ENCODE results near the gene TM4SF20.
"Not testable (repeated sequence)": the region's sequence is repeated elsewhere in the genome, so short reads cannot be mapped to it uniquely, and the experiment has no call there.

TM4SF20 gene

DNA sequence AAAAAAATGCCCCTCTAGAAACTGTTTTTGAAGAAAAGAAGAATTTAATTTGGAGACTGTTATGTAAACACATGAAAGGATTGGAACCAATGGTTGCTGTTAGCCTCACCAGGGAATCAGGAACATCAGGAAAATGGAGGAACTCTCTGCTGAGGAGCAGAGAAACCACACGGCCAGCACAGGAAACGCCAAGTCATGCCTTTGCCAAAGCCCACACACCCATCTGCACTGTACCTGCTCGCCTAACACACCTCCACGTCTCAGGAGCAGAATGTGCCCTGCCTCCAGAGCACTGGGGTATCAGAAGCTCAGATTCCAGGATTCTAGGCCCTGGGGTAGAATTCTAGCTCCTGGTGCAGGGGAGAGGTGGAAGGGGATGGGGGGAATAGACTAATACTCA, 18.5 kb upstream of the TM4SF20 start:
- H3K27me3 ChIP-seq (ENCODE audit: insufficient read depth, insufficient read length): no peaks in the 10 kb centered on the region
- no peak for DNase-seq (ENCODE audit: low read depth, low spot score)

GRCh38 chr2:227395556-227395955, 16.4 kb upstream of the TM4SF20 start:
- Histone ChIP-seq H3K4me3 (ENCODE audit: insufficient read length, low read depth) (no peak overlapping the region), H3K27me3 (ENCODE audit: insufficient read depth, insufficient read length) (no peaks in the 10 kb centered on the region), H3K36me3 (ENCODE audit: insufficient read depth, insufficient read length, low read length) (no peaks in the 10 kb centered on the region), H3K4me1 (ENCODE audit: insufficient read depth, insufficient read length) (no peaks in the 10 kb centered on the region), H3K9ac (ENCODE audit: insufficient read length, low read depth) (no peak overlapping the region), H3K9me3 (ENCODE audit: insufficient read depth, low read length) (no peaks in the 10 kb centered on the region)
- DNase-seq (ENCODE audit: low read depth, low spot score): no peak
- TF ChIP-seq SUZ12 (IDR thresholded peaks at IDR 0.05; ENCODE audit: extremely low read depth, insufficient read depth, insufficient read length) (no peak), ZNF274 (IDR thresholded peaks at IDR 0.05; ENCODE audit: low read depth, low read length) (no peak), YY1 (IDR thresholded peaks at IDR 0.05; ENCODE audit: insufficient read depth, insufficient read length) (no peak)

More for the DNA sequence above, 18.5 kb upstream of the TM4SF20 start:
- Histone ChIP-seq H3K36me3 (ENCODE audit: insufficient read depth, insufficient read length, low read length) (no peaks in the 10 kb centered on the region), H3K9me3 (ENCODE audit: insufficient read depth, low read length) (no peaks in the 10 kb centered on the region), H3K9ac (ENCODE audit: insufficient read length, low read depth) (no peak overlapping the region), H3K4me3 (ENCODE audit: insufficient read length, low read depth) (no peak overlapping the region), H3K4me1 (ENCODE audit: insufficient read depth, insufficient read length) (no peaks in the 10 kb centered on the region)
- TF ChIP-seq ZNF274 (IDR thresholded peaks at IDR 0.05; ENCODE audit: low read depth, low read length) (no peak), YY1 (IDR thresholded peaks at IDR 0.05; ENCODE audit: insufficient read depth, insufficient read length) (no peak), SUZ12 (IDR thresholded peaks at IDR 0.05; ENCODE audit: extremely low read depth, insufficient read depth, insufficient read length) (no peak)

DNA sequence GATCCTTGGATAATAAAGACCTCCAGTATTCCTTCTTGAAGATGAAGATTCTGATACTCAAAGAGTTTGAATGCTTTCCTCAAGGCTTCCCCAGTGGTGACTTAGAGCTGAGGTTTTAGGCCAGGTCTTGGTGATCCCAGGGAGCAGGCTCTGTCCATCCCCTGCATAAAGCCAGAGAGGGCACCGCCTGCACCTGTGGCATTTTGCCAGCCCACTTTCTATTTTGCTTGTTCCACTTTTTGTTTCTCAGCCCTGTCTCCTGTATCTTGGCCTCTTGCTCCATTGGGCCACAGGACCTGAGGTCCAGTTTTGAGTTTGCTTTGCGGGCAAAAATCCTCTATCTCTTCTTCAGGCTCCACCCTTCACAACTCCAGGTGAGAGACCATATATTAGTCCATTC, 15.3 kb upstream of the TM4SF20 start:
- Histone ChIP-seq H3K9me3 (ENCODE audit: insufficient read depth, low read length) (no peaks in the 10 kb centered on the region), H3K36me3 (ENCODE audit: insufficient read depth, insufficient read length, low read length) (no peaks in the 10 kb centered on the region), H3K27me3 (ENCODE audit: insufficient read depth, insufficient read length) (no peaks in the 10 kb centered on the region), H3K4me3 (ENCODE audit: insufficient read length, low read depth) (no peak overlapping the region), H3K4me1 (ENCODE audit: insufficient read depth, insufficient read length) (no peaks in the 10 kb centered on the region), H3K9ac (ENCODE audit: insufficient read length, low read depth) (no peak overlapping the region)
- TF ChIP-seq SUZ12 (IDR thresholded peaks at IDR 0.05; ENCODE audit: extremely low read depth, insufficient read depth, insufficient read length): no peak
- no peak for TF ChIP-seq ZNF274 (IDR thresholded peaks at IDR 0.05; ENCODE audit: low read depth, low read length)
- no peak for TF ChIP-seq YY1 (IDR thresholded peaks at IDR 0.05; ENCODE audit: insufficient read depth, insufficient read length)
- no peak for DNase-seq (ENCODE audit: low read depth, low spot score)

DNA sequence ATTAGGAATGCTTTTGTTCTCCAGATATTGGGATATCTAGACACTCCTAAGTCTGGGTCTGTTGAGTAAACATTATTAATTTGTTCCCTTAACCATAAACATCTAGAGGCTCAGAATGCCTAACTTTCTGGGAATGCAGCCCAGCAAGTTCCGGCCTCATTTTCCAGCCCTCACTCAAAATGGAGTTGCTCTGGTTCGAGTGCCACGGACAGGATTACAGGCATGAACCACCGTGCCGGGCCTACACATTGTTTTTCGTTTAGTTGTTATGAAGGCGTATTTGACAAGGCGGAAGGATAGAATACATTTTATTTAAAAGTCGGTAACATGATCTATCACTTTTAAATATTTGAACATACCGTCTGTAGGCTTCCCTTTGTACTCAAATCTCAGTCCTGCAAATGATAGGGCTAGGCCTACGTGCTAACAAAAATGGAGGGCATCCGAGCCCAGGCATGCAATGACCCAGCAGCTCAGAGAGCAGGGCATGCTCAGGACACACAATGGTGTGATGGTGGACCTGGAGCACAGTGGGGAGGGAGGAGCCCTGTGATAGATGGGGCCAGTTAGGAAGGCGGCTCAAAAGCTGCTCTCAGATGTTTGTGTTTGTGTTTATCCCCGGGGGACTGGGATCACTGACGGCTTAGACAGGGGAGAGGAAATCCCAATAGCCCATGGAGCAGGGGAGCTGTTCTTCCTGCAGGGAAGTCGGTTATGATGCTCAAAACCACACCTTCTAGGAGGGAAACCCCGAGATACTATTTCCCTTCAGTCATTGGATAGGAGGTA, 11.6 kb upstream of the TM4SF20 start:
- H3K27me3 ChIP-seq (ENCODE audit: insufficient read depth, insufficient read length): no peaks in the 10 kb centered on the region
- TF ChIP-seq YY1 (IDR thresholded peaks at IDR 0.05; ENCODE audit: insufficient read depth, insufficient read length) (no peak), ZNF274 (IDR thresholded peaks at IDR 0.05; ENCODE audit: low read depth, low read length) (no peak), SUZ12 (IDR thresholded peaks at IDR 0.05; ENCODE audit: extremely low read depth, insufficient read depth, insufficient read length) (no peak)
- no peak for DNase-seq (ENCODE audit: low read depth, low spot score)
- H3K4me3 ChIP-seq (ENCODE audit: insufficient read length, low read depth): no peak overlapping the region
- H3K4me1 ChIP-seq (ENCODE audit: insufficient read depth, insufficient read length): no peaks in the 10 kb centered on the region
- H3K36me3 ChIP-seq (ENCODE audit: insufficient read depth, insufficient read length, low read length): no peaks in the 10 kb centered on the region
- H3K9ac ChIP-seq (ENCODE audit: insufficient read length, low read depth): no peak overlapping the region
- no peaks in the 10 kb centered on the region for H3K9me3 ChIP-seq (ENCODE audit: insufficient read depth, low read length)

DNA sequence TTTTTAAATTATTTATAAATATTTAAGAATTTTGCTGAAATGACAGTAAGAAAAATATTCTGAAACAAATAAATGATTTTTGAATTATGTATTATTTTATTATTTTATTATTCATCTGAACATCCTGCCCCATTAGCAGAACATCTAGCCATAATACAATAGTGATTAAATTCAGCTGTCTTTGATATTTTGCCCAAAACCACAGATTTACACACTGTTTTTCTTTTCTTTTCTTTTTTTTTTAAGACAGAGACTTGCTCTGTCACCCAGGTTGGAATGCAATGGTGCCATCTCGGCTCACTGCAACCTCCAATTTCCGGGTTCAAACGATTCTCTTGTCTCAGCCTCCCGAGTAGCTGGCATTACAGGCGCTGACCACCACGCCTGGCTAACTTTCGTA, 10.6 kb upstream of the TM4SF20 start:
- Histone ChIP-seq H3K27me3 (ENCODE audit: insufficient read depth, insufficient read length) (no peaks in the 10 kb centered on the region), H3K4me1 (ENCODE audit: insufficient read depth, insufficient read length) (no peaks in the 10 kb centered on the region)

GRCh38 chr2:227389231-227389630, 10.1 kb upstream of the TM4SF20 start:
- no peak for DNase-seq (ENCODE audit: low read depth, low spot score)
- no peak overlapping the region for H3K4me3 ChIP-seq (ENCODE audit: insufficient read length, low read depth)
- H3K4me1 ChIP-seq (ENCODE audit: insufficient read depth, insufficient read length): no peaks in the 10 kb centered on the region
- no peak for TF ChIP-seq ZNF274 (IDR thresholded peaks at IDR 0.05; ENCODE audit: low read depth, low read length)
- TF ChIP-seq YY1 (IDR thresholded peaks at IDR 0.05; ENCODE audit: insufficient read depth, insufficient read length): no peak
- TF ChIP-seq SUZ12 (IDR thresholded peaks at IDR 0.05; ENCODE audit: extremely low read depth, insufficient read depth, insufficient read length): no peak
- H3K9ac ChIP-seq (ENCODE audit: insufficient read length, low read depth): no peak overlapping the region
- no peaks in the 10 kb centered on the region for H3K9me3 ChIP-seq (ENCODE audit: insufficient read depth, low read length)
- no peaks in the 10 kb centered on the region for H3K36me3 ChIP-seq (ENCODE audit: insufficient read depth, insufficient read length, low read length)
- H3K27me3 ChIP-seq (ENCODE audit: insufficient read depth, insufficient read length): no peaks in the 10 kb centered on the region

More for the DNA sequence above, 10.6 kb upstream of the TM4SF20 start:
- Histone ChIP-seq H3K9ac (ENCODE audit: insufficient read length, low read depth) (no peak overlapping the region), H3K36me3 (ENCODE audit: insufficient read depth, insufficient read length, low read length) (no peaks in the 10 kb centered on the region), H3K9me3 (ENCODE audit: insufficient read depth, low read length) (no peaks in the 10 kb centered on the region), H3K4me3 (ENCODE audit: insufficient read length, low read depth) (no peak overlapping the region)
- no peak for DNase-seq (ENCODE audit: low read depth, low spot score)
- TF ChIP-seq YY1 (IDR thresholded peaks at IDR 0.05; ENCODE audit: insufficient read depth, insufficient read length): no peak
- TF ChIP-seq ZNF274 (IDR thresholded peaks at IDR 0.05; ENCODE audit: low read depth, low read length): no peak
- TF ChIP-seq SUZ12 (IDR thresholded peaks at IDR 0.05; ENCODE audit: extremely low read depth, insufficient read depth, insufficient read length): no peak

GRCh38 chr2:227388537-227389011, 9.5 kb upstream of the TM4SF20 start:
- TF ChIP-seq SUZ12 (IDR thresholded peaks at IDR 0.05; ENCODE audit: extremely low read depth, insufficient read depth, insufficient read length): no peak
- no peak for TF ChIP-seq ZNF274 (IDR thresholded peaks at IDR 0.05; ENCODE audit: low read depth, low read length)
- no peak for TF ChIP-seq YY1 (IDR thresholded peaks at IDR 0.05; ENCODE audit: insufficient read depth, insufficient read length)
- Histone ChIP-seq H3K27me3 (ENCODE audit: insufficient read depth, insufficient read length) (no peaks in the 10 kb centered on the region), H3K9ac (ENCODE audit: insufficient read length, low read depth) (no peak overlapping the region), H3K9me3 (ENCODE audit: insufficient read depth, low read length) (no peaks in the 10 kb centered on the region), H3K4me3 (ENCODE audit: insufficient read length, low read depth) (no peak overlapping the region), H3K36me3 (ENCODE audit: insufficient read depth, insufficient read length, low read length) (no peaks in the 10 kb centered on the region), H3K4me1 (ENCODE audit: insufficient read depth, insufficient read length) (no peaks in the 10 kb centered on the region)
- no peak for DNase-seq (ENCODE audit: low read depth, low spot score)

- H3K4me1 ChIP-seq (ENCODE audit: insufficient read depth, insufficient read length); DNase-seq (ENCODE audit: low read depth, low spot score); H3K27me3 ChIP-seq (ENCODE audit: insufficient read depth, insufficient read length); H3K4me3 ChIP-seq (ENCODE audit: insufficient read length, low read depth); H3K9me3 ChIP-seq (ENCODE audit: insufficient read depth, low read length); H3K36me3 ChIP-seq (ENCODE audit: insufficient read depth, insufficient read length, low read length); H3K9ac ChIP-seq (ENCODE audit: insufficient read length, low read depth): not testable (repeated sequence)
Measured at GRCh38 chr2:227387583-227387982, 8.5 kb upstream of the TM4SF20 start, which contains the start of gene SCYGR1. Gene SCYGR1 (minus strand): TSS chr2:227387949. CDS start chr2:227387949, 0 bp downstream.
